CD8-positive, alpha-beta memory T cell (primary cell): ENCODE data around the gene TXNL4A. TPM values are rescaled to one million over a fixed set of nuclear protein-coding genes. Genes with fewer than 3 reads are reported as not detected.
A peak's percentile ranks its signal among the peaks of the same experiment; 100 is the strongest.

ENCODE experiments used
- CTCF ChIA-PET: fragments of 350-600 bp; sonication (Branson Sonifier 250); formaldehyde crosslinking; loops from one replicate; lab custom pipeline; 2021; ENCODE audit warnings: antibody characterized with exemption; lab: Charles Lee
- POLR2A ChIA-PET: fragments of 350-600 bp; sonication (Branson Sonifier 250); formaldehyde crosslinking; loops from one replicate; lab custom pipeline; 2021; ENCODE audit warnings: antibody characterized with exemption; lab: Charles Lee
- DNase-seq, 5 donors: peaks; one replicate each; pipeline versions ENCODE4 v3.0.0 to v3.0.0-alpha.2; 2020 to 2022; ENCODE audit warnings: mixed read lengths in 1 of 5
- H3K27ac ChIP-seq: one replicate; pipeline ENCODE4 v1.7.0; 2013; ENCODE audit warnings: low read depth, mild to moderate bottlenecking, low read length, moderate library complexity
- H3K27me3 ChIP-seq: 2 replicates; pipeline ENCODE4 v1.7.0; 2013; ENCODE audit warnings: low read length, mild to moderate bottlenecking; ENCODE audit not compliant: insufficient read depth, poor library complexity, severe bottlenecking
- H3K36me3 ChIP-seq: 2 replicates; pipeline ENCODE4 v1.7.0; 2013; ENCODE audit warnings: mild to moderate bottlenecking, low read length, moderate library complexity; ENCODE audit not compliant: insufficient read depth
- H3K4me1 ChIP-seq: 2 replicates; pipeline ENCODE4 v1.7.0; 2013; ENCODE audit warnings: mild to moderate bottlenecking, low read length, moderate library complexity; ENCODE audit not compliant: insufficient read depth
- H3K4me3 ChIP-seq: 2 replicates; pipeline ENCODE4 v1.7.0; 2013; ENCODE audit warnings: mild to moderate bottlenecking, low read length
- H3K9me3 ChIP-seq: 2 replicates; pipeline ENCODE4 v1.7.0; 2013; ENCODE audit warnings: mild to moderate bottlenecking, low read length
- H3K27ac Mint-ChIP-seq, 8 donors: one replicate each; pipeline ENCODE4 v1.8.0; 2020 to 2021; ENCODE audit warnings: mixed read lengths in 8 of 8, mild to moderate bottlenecking in 6 of 8, inconsistent platforms in 3 of 8, moderate library complexity in 3 of 8
- H3K27me3 Mint-ChIP-seq, 2 donors: one replicate each; pipeline ENCODE4 v1.8.0; 2020 to 2021; ENCODE audit warnings: mixed read lengths in 2 of 2, mild to moderate bottlenecking in 1 of 2, moderate library complexity in 1 of 2
- H3K36me3 Mint-ChIP-seq, 3 donors: one replicate each; pipeline ENCODE4 v1.8.0; 2020 to 2021; ENCODE audit warnings: mixed read lengths in 3 of 3, inconsistent platforms in 1 of 3, mild to moderate bottlenecking in 1 of 3
- H3K4me1 Mint-ChIP-seq, 3 donors: one replicate each; pipeline ENCODE4 v1.8.0; 2020 to 2021; ENCODE audit warnings: mixed read lengths in 3 of 3, inconsistent platforms in 1 of 3, mild to moderate bottlenecking in 1 of 3
- H3K4me3 Mint-ChIP-seq, 7 donors: one replicate each; pipeline ENCODE4 v1.8.0; 2020 to 2021; ENCODE audit warnings: mixed read lengths in 7 of 7, mild to moderate bottlenecking in 6 of 7, moderate library complexity in 4 of 7, inconsistent platforms in 2 of 7
- H3K9me3 Mint-ChIP-seq, 5 donors: one replicate each; pipeline ENCODE4 v1.8.0; 2020 to 2022; ENCODE audit warnings: mixed read lengths in 5 of 5, mild to moderate bottlenecking in 3 of 5, moderate library complexity in 2 of 5, inconsistent platforms in 1 of 5
- polyA plus RNA-seq: library from polyadenylated mRNA; unstranded; fragments of 300-500 nt; fragmentation: Illumina TruSeq; gene quantifications from one replicate; pipeline ENCODE4 v1.2.3, GENCODE V29; 2021
- total RNA-seq, 2 experiments: library from RNA; stranded (reverse); gene quantifications; one replicate each; pipeline ENCODE4 v1.2.3, GENCODE V29; 2021

TXNL4A gene
- total and polyA plus RNA-seq, 3 experiments from 2014 or later, result 198 to 260 (median 202) TPM

DNA sequence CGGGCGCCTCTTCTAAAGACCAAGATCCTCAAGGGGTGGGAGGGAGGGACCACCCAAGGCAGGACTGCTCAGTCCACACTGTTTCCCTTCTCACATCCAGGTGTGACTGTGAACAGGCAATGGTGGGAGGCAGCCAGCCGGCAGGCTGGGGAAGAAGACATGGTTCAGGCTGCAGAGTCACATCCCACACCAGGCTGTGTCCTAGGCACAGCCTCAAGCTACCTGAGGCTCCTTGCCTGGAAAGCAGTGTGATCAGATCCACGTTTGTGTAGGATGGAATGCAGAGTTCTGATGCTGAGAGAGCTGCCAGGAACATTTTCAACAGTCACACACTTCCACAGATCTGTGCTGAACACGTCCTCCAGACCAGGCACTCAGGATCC lies 53.3 kb downstream of the TXNL4A start:
- CTCF ChIA-PET, result interaction anchor here (0.6 kb wide), 1 partner anchor 8 kb away, joined by 3 read pairs; no protein-coding TSS in a partner anchor
- H3K4me1 Mint-ChIP-seq, result peaks cover 9 to 26% (median 14%) of the 10 kb centered on the region in 3 donors

GRCh38 chr18:79934311-79935097 lies 53.9 kb downstream of the TXNL4A start:
- ChIA-PET CTCF (interaction anchor here (0.6 kb wide), 1 partner anchor 8 kb away, joined by 3 read pairs; no protein-coding TSS in a partner anchor), POLR2A (no interaction called here)

More for the DNA sequence above, 53.3 kb downstream of the TXNL4A start:
- H3K27ac Mint-ChIP-seq, result no peak overlapping the region
- DNase-seq, result no peak
- Histone ChIP-seq H3K4me3 (no peak overlapping the region), H3K27ac (no peak overlapping the region), H3K9me3 (peaks cover 10% of the 10 kb centered on the region), H3K4me1 (no peaks in the 10 kb centered on the region), H3K27me3 (no peaks in the 10 kb centered on the region), H3K36me3 (no peaks in the 10 kb centered on the region)
- H3K9me3 Mint-ChIP-seq, result peaks cover 34 to 56% (median 48%) of the 10 kb centered on the region in 5 donors
- no peak overlapping the region for H3K4me3 Mint-ChIP-seq
- peaks cover 60 to 94% (median 86%) of the 10 kb centered on the region in 3 donors for H3K36me3 Mint-ChIP-seq
- H3K27me3 Mint-ChIP-seq, result no peaks in the 10 kb centered on the region
- POLR2A ChIA-PET, result no interaction called here

GRCh38 chr18:79933765-79934164 lies 54.6 kb downstream of the TXNL4A start:
- ChIA-PET CTCF (no interaction called here), POLR2A (interaction anchor here (0.7 kb wide), 1 partner anchor 36 kb away, joined by 3 read pairs; no protein-coding TSS in a partner anchor)
- DNase-seq, result no peak
- H3K4me1 Mint-ChIP-seq, result peaks cover 4 to 17% (median 7%) of the 10 kb centered on the region in 3 donors
- Histone ChIP-seq H3K27ac (no peak overlapping the region), H3K4me1 (no peaks in the 10 kb centered on the region), H3K9me3 (peaks cover 21% of the 10 kb centered on the region), H3K27me3 (no peaks in the 10 kb centered on the region), H3K4me3 (no peak overlapping the region), H3K36me3 (peaks cover 9% of the 10 kb centered on the region)
- H3K36me3 Mint-ChIP-seq, result peaks cover 60 to 94% (median 86%) of the 10 kb centered on the region in 3 donors
- no peak overlapping the region for H3K27ac Mint-ChIP-seq
- H3K4me3 Mint-ChIP-seq, result no peak overlapping the region
- peaks cover 45 to 69% (median 60%) of the 10 kb centered on the region in 5 donors for H3K9me3 Mint-ChIP-seq
- H3K27me3 Mint-ChIP-seq, result no peaks in the 10 kb centered on the region

More at GRCh38 chr18:79934311-79935097, 53.9 kb downstream of the TXNL4A start:
- Histone ChIP-seq H3K4me1 (no peaks in the 10 kb centered on the region), H3K27ac (no peak overlapping the region), H3K9me3 (peaks cover 16% of the 10 kb centered on the region), H3K36me3 (peaks cover 5% of the 10 kb centered on the region), H3K4me3 (no peak overlapping the region), H3K27me3 (no peaks in the 10 kb centered on the region)
- Mint-ChIP-seq H3K4me1 (peaks cover 4 to 20% (median 8%) of the 10 kb centered on the region in 3 donors), H3K9me3 (peaks cover 40 to 62% (median 54%) of the 10 kb centered on the region in 5 donors), H3K4me3 (no peak overlapping the region), H3K36me3 (peaks cover 60 to 94% (median 86%) of the 10 kb centered on the region in 3 donors), H3K27ac (no peak overlapping the region), H3K27me3 (no peaks in the 10 kb centered on the region)
- DNase-seq, result no peak

DNA sequence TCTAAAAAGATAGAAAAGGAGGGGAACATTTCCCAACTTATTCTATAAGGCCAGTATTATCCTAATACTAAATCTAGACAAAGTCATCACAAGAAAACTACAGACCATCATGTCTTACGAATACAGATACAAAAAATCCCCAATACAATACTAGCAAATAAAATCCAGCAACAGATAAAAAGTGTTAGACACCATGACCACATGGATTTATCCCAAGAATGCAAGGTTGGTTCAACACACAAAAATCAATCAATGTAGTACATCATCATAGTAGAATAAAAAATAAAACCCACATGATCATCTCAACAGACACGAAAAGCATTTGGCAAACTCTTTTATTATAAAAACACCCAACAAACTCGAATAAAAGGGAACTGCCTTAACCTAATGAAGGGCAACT lies 55.5 kb downstream of the TXNL4A start:
- Histone ChIP-seq H3K27me3 (no peaks in the 10 kb centered on the region), H3K36me3 (peaks cover 9% of the 10 kb centered on the region), H3K4me1 (no peaks in the 10 kb centered on the region), H3K27ac (no peak overlapping the region), H3K4me3 (no peak overlapping the region), H3K9me3 (peaks cover 21% of the 10 kb centered on the region)
- Mint-ChIP-seq H3K27me3 (no peaks in the 10 kb centered on the region), H3K4me3 (no peak overlapping the region), H3K36me3 (peaks cover 62 to 93% (median 89%) of the 10 kb centered on the region in 3 donors), H3K9me3 (peaks cover 45 to 72% (median 61%) of the 10 kb centered on the region in 5 donors), H3K4me1 (peaks cover 4 to 18% (median 4%) of the 10 kb centered on the region in 3 donors), H3K27ac (no peak overlapping the region)
- ChIA-PET CTCF (no interaction called here), POLR2A (no interaction called here)
- no peak for DNase-seq

DNA sequence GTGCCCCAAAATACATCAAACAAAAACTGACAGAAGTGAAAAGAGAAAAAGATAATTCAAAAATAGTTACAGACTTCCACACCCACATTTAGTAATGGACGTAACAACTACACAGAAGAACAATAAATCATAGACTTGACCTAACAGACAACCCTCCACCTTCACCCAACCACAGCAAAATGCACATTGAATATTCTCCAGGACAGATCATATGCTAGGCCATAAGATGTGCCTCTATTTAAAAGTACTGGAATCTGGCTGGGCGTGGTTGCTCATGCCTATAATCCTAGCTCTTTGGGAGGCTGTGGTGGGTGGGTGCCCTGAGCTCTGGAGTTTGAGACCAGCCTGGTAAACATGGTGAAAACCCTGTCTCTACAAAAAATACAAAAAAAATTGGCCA lies 56.9 kb downstream of the TXNL4A start:
- no peak for DNase-seq
- Histone ChIP-seq H3K9me3 (peaks cover 21% of the 10 kb centered on the region), H3K27me3 (no peaks in the 10 kb centered on the region), H3K36me3 (peaks cover 9% of the 10 kb centered on the region), H3K27ac (no peak overlapping the region), H3K4me3 (no peak overlapping the region), H3K4me1 (no peaks in the 10 kb centered on the region)
- peaks cover 0 to 13% (median 2%) of the 10 kb centered on the region in 3 donors for H3K4me1 Mint-ChIP-seq
- no peaks in the 10 kb centered on the region for H3K27me3 Mint-ChIP-seq
- H3K36me3 Mint-ChIP-seq, result peaks cover 53 to 87% (median 79%) of the 10 kb centered on the region in 3 donors
- POLR2A ChIA-PET, result no interaction called here
- H3K4me3 Mint-ChIP-seq, result no peak overlapping the region
- peaks cover 45 to 68% (median 59%) of the 10 kb centered on the region in 5 donors for H3K9me3 Mint-ChIP-seq
- no peak overlapping the region for H3K27ac Mint-ChIP-seq
- CTCF ChIA-PET, result no interaction called here

DNA sequence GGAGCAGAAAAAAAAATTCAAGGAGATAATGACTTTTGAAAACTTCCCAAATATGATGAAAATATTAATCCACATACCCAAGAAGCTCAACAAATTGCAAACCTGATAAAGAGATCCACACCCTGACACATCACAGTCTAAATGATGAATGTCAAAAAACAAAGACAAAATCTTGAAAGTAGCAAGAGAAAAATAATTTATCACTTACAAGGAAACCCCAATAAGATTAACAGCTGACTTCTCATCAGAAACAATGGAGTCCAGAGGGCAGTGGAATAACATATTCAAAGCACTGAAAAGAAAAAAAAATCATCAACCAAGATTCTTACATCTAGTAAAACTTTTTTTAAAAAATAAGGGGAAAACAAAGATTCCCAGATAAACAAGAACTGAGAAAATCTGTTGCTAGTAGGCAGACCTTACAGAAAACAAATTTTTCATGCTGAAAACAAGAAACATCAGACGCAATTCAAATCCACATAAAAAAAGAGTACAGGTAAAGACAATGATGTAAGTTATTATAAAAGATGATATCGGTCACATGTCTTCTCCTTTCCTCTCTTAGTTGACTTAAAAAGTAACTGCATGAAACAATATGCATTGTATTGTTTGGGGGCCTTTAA lies 58.2 kb downstream of the TXNL4A start:
- peaks cover 0 to 1% of the 10 kb centered on the region in 2 donors for H3K27me3 Mint-ChIP-seq
- H3K9me3 Mint-ChIP-seq, result peaks cover 45 to 59% (median 54%) of the 10 kb centered on the region in 5 donors
- no peaks in the 10 kb centered on the region for H3K4me1 ChIP-seq
- no peak for DNase-seq
- no peak overlapping the region for H3K27ac Mint-ChIP-seq
- H3K36me3 ChIP-seq, result peaks cover 9% of the 10 kb centered on the region
- H3K9me3 ChIP-seq, result peaks cover 15% of the 10 kb centered on the region
- ChIA-PET POLR2A (no interaction called here), CTCF (no interaction called here)
- peaks cover 43 to 85% (median 66%) of the 10 kb centered on the region in 3 donors for H3K36me3 Mint-ChIP-seq
- no peaks in the 10 kb centered on the region for H3K27me3 ChIP-seq
- no peak overlapping the region for H3K4me3 Mint-ChIP-seq
- H3K4me3 ChIP-seq, result peak overlapping the region; percentile 1
- H3K4me1 Mint-ChIP-seq, result peaks cover 0 to 17% (median 4%) of the 10 kb centered on the region in 3 donors
- no peak overlapping the region for H3K27ac ChIP-seq

DNA sequence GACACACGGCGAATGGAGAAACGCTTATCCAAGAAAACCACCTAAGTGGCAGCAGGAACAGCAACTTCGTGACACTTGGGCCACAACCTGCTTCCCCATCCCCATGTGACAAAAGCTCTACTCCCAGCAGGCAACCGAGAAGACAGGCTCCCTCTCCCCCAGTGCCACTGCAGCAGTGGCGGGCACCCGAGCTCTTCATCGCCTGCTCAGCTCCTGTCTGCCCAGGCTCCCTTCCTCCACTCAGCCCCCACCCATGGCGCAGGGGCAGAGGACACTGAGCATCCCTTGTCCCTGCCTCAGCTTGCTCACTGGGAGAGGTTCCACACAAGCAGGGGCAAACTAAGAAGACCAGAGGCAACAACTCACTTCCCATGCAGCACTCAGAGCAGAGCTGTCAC lies 59.8 kb downstream of the TXNL4A start:
- peaks cover 38 to 47% (median 44%) of the 10 kb centered on the region in 5 donors for H3K9me3 Mint-ChIP-seq

More for the DNA sequence above, 59.8 kb downstream of the TXNL4A start:
- H3K27me3 Mint-ChIP-seq, result peaks cover 0 to 2% of the 10 kb centered on the region in 2 donors
- ChIA-PET CTCF (no interaction called here), POLR2A (no interaction called here)
- no peak overlapping the region for H3K4me3 Mint-ChIP-seq
- no peak overlapping the region for H3K27ac Mint-ChIP-seq
- Histone ChIP-seq H3K4me3 (no peak overlapping the region), H3K27me3 (no peaks in the 10 kb centered on the region), H3K4me1 (no peaks in the 10 kb centered on the region), H3K9me3 (peaks cover 15% of the 10 kb centered on the region), H3K27ac (no peak overlapping the region), H3K36me3 (peaks cover 9% of the 10 kb centered on the region)
- no peak for DNase-seq
- H3K36me3 Mint-ChIP-seq, result peaks cover 33 to 82% (median 60%) of the 10 kb centered on the region in 3 donors
- H3K4me1 Mint-ChIP-seq, result peaks cover 0 to 14% (median 4%) of the 10 kb centered on the region in 3 donors
